SIG-M5 (cell line): ENCODE data around the gene HOXA7.

Source experiments
- DNase-seq: peaks from one replicate; lab custom pipeline; 2025; lab: John Stamatoyannopoulos, UW

HOXA7 gene

GRCh38 chr7:27106901-27107240 is 49.6 kb downstream of the HOXA7 start:
- DNase-seq: no peak

- no peak for DNase-seq
Measured at GRCh38 chr7:27106181-27106900, 50.1 kb downstream of the HOXA7 start.

- DNase-seq: no peak
Measured at GRCh38 chr7:27105301-27106031, 51.0 kb downstream of the HOXA7 start.

GRCh38 chr7:27104341-27105058 is 52.0 kb downstream of the HOXA7 start:
- no peak for DNase-seq
